Heart left ventricle (tissue), 16 donors: ENCODE measurements around the gene ZNF668. TPM values are rescaled to one million over a fixed set of nuclear protein-coding genes. Genes with fewer than 3 reads are reported as not detected.

Source experiments
- ATAC-seq, 4 donors: fragments of 200-7000 bp; cut with Tn5 transposase; one replicate each; pipeline ENCODE4 v1.9.1; 2020 to 2022; ENCODE audit warnings: moderate library complexity in 4 of 4, mild to moderate bottlenecking in 3 of 4, moderate number of reproducible peaks in 1 of 4
- DNase-seq, 5 donors: peaks; one replicate each; pipeline ENCODE4 v3.0.0-alpha.2; 2020
- H3K27ac ChIP-seq, 12 donors: fragments of 200-600 bp; sonication (generic) in 4 of 12; one replicate each; pipeline versions ENCODE4 v1.5.0 to v1.8.0; 2016 to 2022; ENCODE audit warnings: mild to moderate bottlenecking in 2 of 12
- H3K27me3 ChIP-seq, 9 donors: fragments of 200-600 bp; sonication (generic) in 2 of 9; one replicate each; pipeline versions ENCODE4 v1.5.1 to v1.8.0; 2016 to 2022; ENCODE audit warnings: mild to moderate bottlenecking in 3 of 9
- H3K36me3 ChIP-seq, 9 donors: fragments of 200-600 bp; sonication (generic) in 2 of 9; one replicate each; pipeline versions ENCODE4 v1.5.0 to v1.8.0; 2018 to 2022; ENCODE audit warnings: mild to moderate bottlenecking in 2 of 9
- H3K4me1 ChIP-seq, 12 donors: fragments of 200-600 bp; sonication (generic) in 4 of 12; one replicate each; pipeline versions ENCODE4 v1.5.0 to v1.8.0; 2016 to 2022; ENCODE audit warnings: mild to moderate bottlenecking in 3 of 12
- H3K4me3 ChIP-seq, 12 donors: fragments of 200-600 bp; sonication (generic) in 4 of 12; one replicate each; pipeline versions ENCODE4 v1.5.0 to v1.8.0; 2017 to 2022; ENCODE audit warnings: mild to moderate bottlenecking in 9 of 12, moderate library complexity in 4 of 12
- H3K9me3 ChIP-seq, 12 donors: fragments of 200-600 bp; sonication (generic) in 4 of 12; one replicate each; pipeline versions ENCODE4 v1.5.0 to v1.8.0; 2016 to 2022; ENCODE audit warnings: mild to moderate bottlenecking in 1 of 12
- POLR2A ChIP-seq, 2 donors: fragments of 450-650 bp; IDR thresholded peaks; one replicate each; pipeline ENCODE4 v1.6.1; 2017; ENCODE audit warnings: antibody characterized with exemption in 2 of 2, mild to moderate bottlenecking in 2 of 2, moderate library complexity in 2 of 2
- WGBS, 4 donors: extraction: QIAGEN DNeasy Blood & Tissue Kit in 2 of 4; methylation state at CpG; one replicate each; pipeline versions ENCODE4 v1.1.5 to v1.1.7; 2013 to 2018; 5-methylcytosine and 5-hydroxymethylcytosine counted together
- intact Hi-C, 10 donors: fragments of 100-400 bp; cut with DNase I; formaldehyde crosslinking; loops; one replicate each; pipeline versions ENCODE4 v1.11.1 to v1.14.2; 2022
- polyA plus RNA-seq, 2 donors: library from polyadenylated mRNA; stranded (reverse); fragments of 200-250 nt; gene quantifications; one replicate each; pipeline ENCODE4 v1.2.3, GENCODE V29; 2013
- total RNA-seq, 9 donors: library from RNA; depleted of rRNA in 2 of 9; stranded (reverse); fragments of >200 nt in 2 of 9; fragmentation: NEBNext Ultra II Directional in 3 of 9; extraction: Animal tissue kit (Norgen Biotek cat#: 25700) in 3 of 9; gene quantifications; one replicate each; pipeline versions ENCODE4 v1.1.0 to v1.2.4, GENCODE V29; 2016 to 2023
- TF ChIP-seq, protein P1 (sequence below), 12 donors: fragments of 200-600 bp; sonication (generic) in 4 of 12; IDR thresholded peaks; one replicate each; pipeline versions ENCODE4 v1.5.0 to v1.8.0; 2018 to 2022; ENCODE audit warnings: antibody characterized with exemption in 12 of 12, mild to moderate bottlenecking in 5 of 12
- donor health status: ischemic (EF 13 %, LVEDD 7.1; RV severe dilation, severe dysfunction).
- donor health status: healthy with polysubstance abuse.
- donor health status: DM: no; HTN: yes; CAD: no.
- donor health status: DM: no; HTN: no; CAD: no.
- donor health status: ischemic (EF 25% LVEDD 6.9; RV normal size, moderate dysfunction).
- donor health status: ischemic (EF 25% LVEDD 5.7; RV mildly dilated, moderate dysfunction).
- donor health status: healthy.
- donor health status: DM: yes; HTN: yes; CAD: no.
- donor health status: ischemic (EF 35%, LVEDD 5.7; RV mildly dilated, moderate dysfunction).
- donor health status: nonischemic (EF 11% LVEDD 7.7; RV severe dilation, severe dysfunction).
- donor health status: DM: yes; HTN: yes; CAD: no.
- donor health status: PGD.
- donor health status: ischemic (EF 29% LVEDD 5.4; RV normal size, mild dysfunction).
- donor health status: nonischemic (EF 23%, LVEDD 6.1; RV moderate dilation, normal function).

ZNF668 gene
- total and polyA plus RNA-seq, 11 donors = 3.5 to 11.4 (median 6.6) TPM

DNA sequence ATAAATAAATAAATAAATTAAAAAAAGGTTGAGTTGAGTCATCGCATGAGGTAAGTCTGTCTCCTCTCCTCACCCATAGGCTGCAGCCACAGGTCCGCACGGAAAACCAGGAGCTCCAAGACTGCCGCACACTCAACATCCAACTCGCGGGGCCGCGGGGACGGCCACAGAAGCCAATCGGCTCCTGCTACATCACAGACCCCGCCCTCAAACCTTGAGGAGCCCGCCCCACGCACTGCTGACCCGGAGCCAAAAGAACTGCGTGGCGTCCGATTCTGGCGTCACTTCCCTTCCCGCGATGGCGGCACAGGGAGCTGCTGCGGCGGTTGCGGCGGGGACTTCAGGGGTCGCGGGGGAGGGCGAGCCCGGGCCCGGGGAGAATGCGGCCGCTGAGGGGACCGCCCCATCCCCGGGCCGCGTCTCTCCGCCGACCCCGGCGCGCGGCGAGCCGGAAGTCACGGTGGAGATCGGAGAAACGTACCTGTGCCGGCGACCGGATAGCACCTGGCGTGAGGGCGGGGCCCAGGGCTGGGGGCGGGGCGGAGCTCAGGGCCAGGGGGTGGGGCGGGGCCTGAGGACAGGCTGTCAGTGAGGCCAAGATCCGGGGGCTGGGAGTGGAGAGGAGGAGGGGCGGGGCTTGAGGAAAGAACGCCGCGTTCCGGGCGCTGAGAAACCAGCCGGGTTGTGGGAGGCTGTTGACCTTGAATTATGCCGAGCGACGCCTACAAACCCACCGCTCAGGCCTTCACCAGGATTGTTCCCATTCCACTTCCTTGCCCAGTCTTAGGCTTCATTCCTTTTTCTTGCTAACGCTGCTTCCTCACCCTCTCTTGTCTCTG is 43.6 kb upstream of the ZNF668 start, which contains the start of gene KAT8:
KAT8 (plus strand) TSS at position 281 of the 839 bp plus-strand sequence; CDS start at position 299, 18 bp downstream.
- WGBS, 4 donors = 0 to 1% (median 1%) methylated on average over 46 to 68 of the region's 68 CpGs
- H3K4me3 ChIP-seq = peak within 1 kb of the TSS; percentile 41 to 97 (median 76)
- intact Hi-C loops = loop anchor here in 4 of 10 donors (1.0 to 10.0 kb wide), 3 partner anchors 25 to 327 kb away; partner anchors contain the start of gene ZNF843 (in 2 of the 4)
- H3K27me3 ChIP-seq = no peaks in the 10 kb centered on the region
- ATAC-seq = peak; percentile 90 to 97 (median 94)
- H3K27ac ChIP-seq = peak within 1 kb of the TSS; percentile 92 to 99 (median 96)
- H3K36me3 ChIP-seq = peaks cover 0 to 43% (median 37%) of the 10 kb centered on the region in 9 donors
- peaks cover 0 to 46% (median 31%) of the 10 kb centered on the region in 12 donors for H3K4me1 ChIP-seq
- DNase-seq = peak; percentile 98 to 99 (median 99)
- no peaks in the 10 kb centered on the region for H3K9me3 ChIP-seq
- peak; percentile 55 to 82 for TF ChIP-seq POLR2A (IDR thresholded peaks at IDR 0.05)
- TF ChIP-seq, protein P1, sequence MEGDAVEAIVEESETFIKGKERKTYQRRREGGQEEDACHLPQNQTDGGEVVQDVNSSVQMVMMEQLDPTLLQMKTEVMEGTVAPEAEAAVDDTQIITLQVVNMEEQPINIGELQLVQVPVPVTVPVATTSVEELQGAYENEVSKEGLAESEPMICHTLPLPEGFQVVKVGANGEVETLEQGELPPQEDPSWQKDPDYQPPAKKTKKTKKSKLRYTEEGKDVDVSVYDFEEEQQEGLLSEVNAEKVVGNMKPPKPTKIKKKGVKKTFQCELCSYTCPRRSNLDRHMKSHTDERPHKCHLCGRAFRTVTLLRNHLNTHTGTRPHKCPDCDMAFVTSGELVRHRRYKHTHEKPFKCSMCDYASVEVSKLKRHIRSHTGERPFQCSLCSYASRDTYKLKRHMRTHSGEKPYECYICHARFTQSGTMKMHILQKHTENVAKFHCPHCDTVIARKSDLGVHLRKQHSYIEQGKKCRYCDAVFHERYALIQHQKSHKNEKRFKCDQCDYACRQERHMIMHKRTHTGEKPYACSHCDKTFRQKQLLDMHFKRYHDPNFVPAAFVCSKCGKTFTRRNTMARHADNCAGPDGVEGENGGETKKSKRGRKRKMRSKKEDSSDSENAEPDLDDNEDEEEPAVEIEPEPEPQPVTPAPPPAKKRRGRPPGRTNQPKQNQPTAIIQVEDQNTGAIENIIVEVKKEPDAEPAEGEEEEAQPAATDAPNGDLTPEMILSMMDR (IDR thresholded peaks at IDR 0.05) = no peak

GRCh38 chr16:31114468-31114867 is 40.4 kb upstream of the ZNF668 start:
- Histone ChIP-seq H3K27ac (peak overlapping the region; percentile 67 to 96 (median 82)), H3K4me3 (no peak overlapping the region), H3K4me1 (peaks cover 0 to 62% (median 36%) of the 10 kb centered on the region in 12 donors), H3K36me3 (peaks cover 0 to 45% (median 37%) of the 10 kb centered on the region in 9 donors), H3K9me3 (no peaks in the 10 kb centered on the region), H3K27me3 (no peaks in the 10 kb centered on the region)
- intact Hi-C loops = loop anchor here in 2 of 10 donors (10.0 kb wide), 1 partner anchor 330 kb away; the partner anchor contains the start of gene ZNF843 (in 2 of the 2)
- no peak for ATAC-seq
- TF ChIP-seq, protein P1 (IDR thresholded peaks at IDR 0.05) = no peak
- TF ChIP-seq POLR2A (IDR thresholded peaks at IDR 0.05) = no peak
- WGBS, 4 donors = 90 to 94% (median 93%) methylated on average over 8 of the region's 8 CpGs
- no peak for DNase-seq

- Histone ChIP-seq H3K27ac (peak overlapping the region; percentile 67 to 96 (median 82)), H3K4me3 (peak overlapping the region in 1 of 12 donors; percentile 15), H3K9me3 (no peaks in the 10 kb centered on the region), H3K4me1 (peaks cover 4 to 59% (median 35%) of the 10 kb centered on the region in 12 donors), H3K36me3 (peaks cover 0 to 40% (median 32%) of the 10 kb centered on the region in 9 donors), H3K27me3 (no peaks in the 10 kb centered on the region)
- WGBS, 4 donors = 65 to 74% (median 70%) methylated on average over 4 to 5 of the region's 5 CpGs
- peak in 1 of 4 donors; percentile 30 for ATAC-seq
- DNase-seq = no peak
- no peak for TF ChIP-seq POLR2A (IDR thresholded peaks at IDR 0.05)
- intact Hi-C loops = loop anchor here in 2 of 10 donors (10.0 kb wide), 1 partner anchor 331 kb away; the partner anchor contains the start of gene ZNF843 (in 2 of the 2)
Observed at GRCh38 chr16:31113121-31114120, 39.4 kb upstream of the ZNF668 start.

GRCh38 chr16:31112711-31113110 is 38.7 kb upstream of the ZNF668 start:
- Histone ChIP-seq H3K4me3 (no peak overlapping the region), H3K4me1 (peaks cover 4 to 59% (median 32%) of the 10 kb centered on the region in 12 donors), H3K36me3 (peaks cover 0 to 40% (median 32%) of the 10 kb centered on the region in 9 donors), H3K9me3 (no peaks in the 10 kb centered on the region), H3K27me3 (no peaks in the 10 kb centered on the region), H3K27ac (peak overlapping the region; percentile 67 to 96 (median 82))
- TF ChIP-seq, protein P1 (IDR thresholded peaks at IDR 0.05) = no peak
- TF ChIP-seq POLR2A (IDR thresholded peaks at IDR 0.05) = no peak
- peak in 3 of 4 donors; percentile 14 to 47 (median 35) for ATAC-seq
- intact Hi-C loops = loop anchor here in 2 of 10 donors (10.0 kb wide), 1 partner anchor 332 kb away; the partner anchor contains the start of gene ZNF843 (in 2 of the 2)
- DNase-seq = peak in 1 of 5 donors; percentile 55
- WGBS, 4 donors = 29 to 57% (median 45%) methylated on average over 2 of the region's 2 CpGs
